Ovary (tissue), 9 donors: Measurements from ENCODE around the gene ANKFN1. TPM values are rescaled to one million over a fixed set of nuclear protein-coding genes. Genes with fewer than 3 reads are reported as not detected.

ENCODE experiments used
- DNase-seq, 5 donors: peaks; one replicate each; pipeline ENCODE4 v3.0.0-alpha.2; 2019 to 2020
- H3K27ac ChIP-seq, 2 donors: fragments of 200-600 bp; one replicate each; pipeline versions ENCODE4 v1.5.1 to v1.8.0; 2019 to 2022
- H3K27me3 ChIP-seq: fragments of 200-600 bp; one replicate; pipeline ENCODE4 v1.8.0; 2022
- H3K36me3 ChIP-seq: fragments of 200-600 bp; sonication (generic); one replicate; pipeline ENCODE4 v1.5.1; 2019
- H3K4me1 ChIP-seq: one replicate; pipeline ENCODE4 v1.8.1; 2013; ENCODE audit warnings: mild to moderate bottlenecking, moderate library complexity; ENCODE audit not compliant: insufficient read depth
- H3K4me3 ChIP-seq: fragments of 200-600 bp; sonication (generic); one replicate; pipeline ENCODE4 v1.5.1; 2017
- H3K9me3 ChIP-seq, 2 donors: fragments of 200-600 bp in 1 of 2; sonication (generic) in 1 of 2; one replicate each; pipeline versions ENCODE4 v1.5.1 to v1.8.1; 2013 to 2019; ENCODE audit warnings: mild to moderate bottlenecking in 1 of 2, moderate library complexity in 1 of 2
- CTCF ChIP-seq, 3 donors: fragments of 450-650 bp in 2 of 3; fragments of 200-600 bp in 1 of 3; IDR thresholded peaks; one replicate each; pipeline versions ENCODE4 v1.5.1 to v1.8.0; 2016 to 2022; ENCODE audit warnings: antibody characterized with exemption in 3 of 3, mild to moderate bottlenecking in 1 of 3
- EP300 ChIP-seq: sonication (generic); formaldehyde crosslinking; IDR thresholded peaks from one replicate; pipeline ENCODE4 v1.6.1; 2017; ENCODE audit warnings: antibody characterized with exemption
- POLR2A ChIP-seq: fragments of 450-650 bp; IDR thresholded peaks from one replicate; pipeline ENCODE4 v1.6.1; 2017; ENCODE audit warnings: antibody characterized with exemption, mild to moderate bottlenecking, moderate library complexity
- WGBS, 3 donors: extraction: QIAGEN DNeasy Blood & Tissue Kit in 1 of 3; methylation state at CpG; one replicate each; pipeline versions ENCODE4 v1.1.5 to v1.1.7; 2013 to 2017; 5-methylcytosine and 5-hydroxymethylcytosine counted together
- intact Hi-C, 4 donors: fragments of 100-400 bp; cut with DNase I; formaldehyde crosslinking; loops; one replicate each; pipeline versions ENCODE4 v1.11.0 to v1.15.1; 2022 to 2023
- polyA plus RNA-seq, 2 donors: library from polyadenylated mRNA; stranded (reverse); fragments of 200-250 nt in 1 of 2; fragments of 350-450 nt in 1 of 2; fragmentation: Illumina TruSeq in 1 of 2; extraction: RNeasy Lipid Tissue Mini Kit (QIAGEN cat#74804) in 1 of 2; gene quantifications; one replicate each; pipeline ENCODE4 v1.2.3, GENCODE V29; 2013 to 2014
- total RNA-seq, 7 donors: library from RNA; depleted of rRNA in 2 of 7; stranded (reverse); fragments of >200 nt in 2 of 7; fragmentation: NEBNext Ultra II Directional in 3 of 7; extraction: Animal tissue kit (Norgen Biotek cat#: 25700) in 3 of 7; gene quantifications; one replicate each; pipeline versions ENCODE4 v1.1.0 to v1.2.4, GENCODE V29; 2016 to 2023
- donor health status: DM: no; HTN: no; CAD: no; lungs with moderate emphysema.
- donor health status: DM: no; HTN: no; CAD: no.
- donor health status: Bipolar disorder and iron deficiency.
- donor health status: DM: yes; HTN: yes; CAD: no.
- donor health status: DM: no; HTN: no; CAD: no.
- donor health status: DM: yes; HTN: yes; CAD: no.

The ANKFN1 gene
- total and polyA plus RNA-seq, 9 donors: 0.02 to 4.4 (median 0.54) TPM; not detected in 3

DNA sequence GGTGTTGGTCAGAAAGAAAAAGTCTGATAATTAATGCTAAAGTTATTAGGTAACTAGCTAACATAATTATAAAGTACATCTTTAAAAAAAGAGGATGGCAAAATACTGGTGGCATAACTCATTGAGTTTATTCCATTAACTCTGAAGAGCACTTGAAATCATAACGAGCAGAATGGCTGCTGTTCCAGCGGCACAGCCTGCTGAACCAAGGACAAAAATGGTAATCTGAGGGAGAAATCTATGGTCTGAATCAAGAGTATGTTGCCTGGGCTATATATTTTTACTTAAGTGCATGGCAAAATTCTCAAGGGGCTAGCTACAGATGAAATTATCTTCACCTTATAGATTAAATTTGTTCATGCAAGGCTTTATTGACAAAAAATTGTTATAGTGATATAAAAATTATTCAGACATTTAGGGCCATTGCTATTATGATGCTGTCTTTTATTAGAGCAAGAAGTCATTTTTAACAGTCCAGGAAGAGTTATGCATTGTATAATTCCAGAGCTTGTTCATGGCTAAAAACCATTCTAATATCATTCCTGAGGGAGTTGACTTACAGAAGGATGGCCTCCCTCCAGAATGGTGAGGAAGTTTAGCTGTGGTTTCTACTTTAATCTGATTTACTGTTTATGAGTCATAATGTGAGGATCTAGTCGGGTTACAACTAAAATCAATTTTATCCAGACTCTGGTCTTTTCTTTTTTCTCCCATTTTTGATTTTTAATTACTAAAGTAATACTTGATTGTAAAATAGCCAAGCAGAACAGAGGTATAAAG is 41.4 kb upstream of the ANKFN1 start:
- WGBS, 3 donors: 24 to 30% (median 30%) methylated on average over 3 of the region's 3 CpGs
- H3K9me3 ChIP-seq: no peaks in the 10 kb centered on the region
- TF ChIP-seq POLR2A: no peak
- TF ChIP-seq EP300: no peak
- no peak for TF ChIP-seq CTCF (IDR thresholded peaks at IDR 0.05)
- intact Hi-C loops: no loop called here
- no peak overlapping the region for H3K4me3 ChIP-seq
- H3K27ac ChIP-seq: no peak overlapping the region
- no peaks in the 10 kb centered on the region for H3K36me3 ChIP-seq
- no peaks in the 10 kb centered on the region for H3K4me1 ChIP-seq
- DNase-seq: no peak
- H3K27me3 ChIP-seq: no peaks in the 10 kb centered on the region

DNA sequence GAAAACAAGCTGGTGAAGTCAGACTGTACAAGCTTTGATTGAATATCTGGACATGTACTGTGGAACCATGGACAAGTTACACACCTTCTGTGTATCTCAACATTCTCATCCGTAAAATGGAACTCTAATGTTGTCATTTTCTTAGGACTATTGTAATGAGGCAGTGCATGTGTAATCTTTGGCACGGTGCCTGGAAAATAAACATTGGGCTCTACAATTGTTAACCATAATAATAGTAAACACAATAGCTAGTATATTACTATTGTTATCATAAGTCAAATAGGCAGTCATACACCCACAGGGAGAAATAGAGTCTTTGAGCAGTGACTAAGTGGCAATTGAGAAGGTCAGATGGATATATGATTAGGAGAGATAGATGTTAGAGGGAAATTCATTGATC is 39.8 kb upstream of the ANKFN1 start:
- 39 to 78% (median 58%) methylated on average over 2 of the region's 2 CpGs for WGBS, 3 donors
- H3K4me1 ChIP-seq: no peaks in the 10 kb centered on the region
- no peaks in the 10 kb centered on the region for H3K9me3 ChIP-seq
- no peak overlapping the region for H3K4me3 ChIP-seq
- H3K27ac ChIP-seq: no peak overlapping the region
- DNase-seq: no peak
- intact Hi-C loops: no loop called here
- no peaks in the 10 kb centered on the region for H3K27me3 ChIP-seq
- TF ChIP-seq POLR2A (no peak), CTCF (IDR thresholded peaks at IDR 0.05) (no peak), EP300 (no peak)
- no peaks in the 10 kb centered on the region for H3K36me3 ChIP-seq

DNA sequence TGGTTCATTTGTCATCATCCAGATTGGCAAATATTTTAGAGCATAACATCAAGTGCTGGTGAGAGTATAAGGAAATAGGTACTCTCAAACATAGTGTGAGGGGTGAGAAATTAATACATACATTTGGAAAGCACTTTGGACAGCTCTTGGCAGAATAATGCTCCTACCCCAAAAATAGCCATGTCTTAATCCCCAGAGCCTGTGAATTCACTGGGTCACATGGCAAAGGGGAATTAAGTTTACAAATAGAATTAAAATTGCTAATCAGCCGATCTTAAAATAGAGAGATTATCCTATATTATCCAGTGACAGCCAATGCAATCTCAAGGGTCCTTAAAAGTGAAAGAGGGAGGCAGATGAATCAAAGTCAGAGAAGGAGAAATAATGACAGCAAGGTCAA is 38.8 kb upstream of the ANKFN1 start:
- 66 to 86% (median 73%) methylated on average over 1 of the region's 1 CpG for WGBS, 3 donors
- H3K4me3 ChIP-seq: no peak overlapping the region
- H3K27ac ChIP-seq: no peak overlapping the region
- H3K9me3 ChIP-seq: no peaks in the 10 kb centered on the region
- intact Hi-C loops: no loop called here
- no peak for TF ChIP-seq EP300
- no peak for TF ChIP-seq POLR2A
- no peak for TF ChIP-seq CTCF (IDR thresholded peaks at IDR 0.05)
- DNase-seq: no peak
- H3K36me3 ChIP-seq: no peaks in the 10 kb centered on the region
- H3K4me1 ChIP-seq: no peaks in the 10 kb centered on the region
- no peaks in the 10 kb centered on the region for H3K27me3 ChIP-seq

- H3K27ac ChIP-seq: no peak overlapping the region
- DNase-seq: no peak
- WGBS, 3 donors: 37 to 58% (median 44%) methylated on average over 2 of the region's 2 CpGs
- no peak overlapping the region for H3K4me3 ChIP-seq
- intact Hi-C loops: no loop called here
- TF ChIP-seq EP300: no peak
- no peak for TF ChIP-seq POLR2A
- no peak for TF ChIP-seq CTCF (IDR thresholded peaks at IDR 0.05)
- no peaks in the 10 kb centered on the region for H3K4me1 ChIP-seq
- no peaks in the 10 kb centered on the region for H3K27me3 ChIP-seq
- H3K9me3 ChIP-seq: no peaks in the 10 kb centered on the region
- no peaks in the 10 kb centered on the region for H3K36me3 ChIP-seq
Observed at GRCh38 chr17:56119191-56119590, 34.1 kb upstream of the ANKFN1 start.
